ENCODE measurements around the gene HSPB7.

DNA sequence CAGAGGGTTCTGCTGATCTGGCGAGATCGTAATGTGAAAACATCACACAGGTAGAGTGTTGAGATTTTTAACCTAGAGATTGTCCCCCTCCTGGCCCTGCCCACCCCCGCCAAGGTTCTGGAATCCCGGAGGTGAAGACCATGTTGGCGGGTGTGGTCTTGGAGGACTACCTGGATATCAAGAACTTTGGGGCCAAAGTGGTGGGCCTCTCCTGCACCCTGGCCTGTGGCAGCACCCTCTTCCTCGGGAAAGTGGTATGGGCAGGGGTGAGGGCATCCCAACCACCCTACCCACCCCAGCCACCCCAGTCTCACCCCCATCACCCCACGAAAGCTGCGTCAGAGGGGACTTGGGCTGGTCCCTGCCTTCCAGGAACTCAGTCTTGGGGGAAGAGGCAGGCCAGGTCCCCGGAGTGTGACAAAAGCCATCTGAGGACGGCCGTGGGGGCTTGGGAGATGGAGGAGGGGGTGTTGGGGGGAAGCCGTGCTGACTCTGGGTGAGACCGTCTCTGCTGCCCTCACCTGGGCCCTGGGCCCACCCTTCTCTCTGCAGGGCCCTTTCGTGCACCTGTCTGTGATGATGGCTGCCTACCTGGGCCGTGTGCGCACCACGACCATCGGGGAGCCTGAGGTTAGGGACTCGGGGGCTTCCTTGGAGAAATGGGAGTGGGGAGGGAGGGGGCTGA lies 30.1 kb upstream of the HSPB7 start:
- TF ChIP-seq EZH2phosphoT487 (conservative IDR thresholded peaks at IDR 0.05; ENCODE audit: low read length), result no peak
- TF ChIP-seq, protein P1, sequence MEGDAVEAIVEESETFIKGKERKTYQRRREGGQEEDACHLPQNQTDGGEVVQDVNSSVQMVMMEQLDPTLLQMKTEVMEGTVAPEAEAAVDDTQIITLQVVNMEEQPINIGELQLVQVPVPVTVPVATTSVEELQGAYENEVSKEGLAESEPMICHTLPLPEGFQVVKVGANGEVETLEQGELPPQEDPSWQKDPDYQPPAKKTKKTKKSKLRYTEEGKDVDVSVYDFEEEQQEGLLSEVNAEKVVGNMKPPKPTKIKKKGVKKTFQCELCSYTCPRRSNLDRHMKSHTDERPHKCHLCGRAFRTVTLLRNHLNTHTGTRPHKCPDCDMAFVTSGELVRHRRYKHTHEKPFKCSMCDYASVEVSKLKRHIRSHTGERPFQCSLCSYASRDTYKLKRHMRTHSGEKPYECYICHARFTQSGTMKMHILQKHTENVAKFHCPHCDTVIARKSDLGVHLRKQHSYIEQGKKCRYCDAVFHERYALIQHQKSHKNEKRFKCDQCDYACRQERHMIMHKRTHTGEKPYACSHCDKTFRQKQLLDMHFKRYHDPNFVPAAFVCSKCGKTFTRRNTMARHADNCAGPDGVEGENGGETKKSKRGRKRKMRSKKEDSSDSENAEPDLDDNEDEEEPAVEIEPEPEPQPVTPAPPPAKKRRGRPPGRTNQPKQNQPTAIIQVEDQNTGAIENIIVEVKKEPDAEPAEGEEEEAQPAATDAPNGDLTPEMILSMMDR (IDR thresholded peaks at IDR 0.05; ENCODE audit: insufficient read depth, low read length, poor library complexity, severe bottlenecking), result no peak
